Measurements from ENCODE around the gene EBP.
"Not testable (repeated sequence)": the region's sequence is repeated elsewhere in the genome, so short reads cannot be mapped to it uniquely, and the experiment has no call there.

- TF ChIP-seq, protein P1, sequence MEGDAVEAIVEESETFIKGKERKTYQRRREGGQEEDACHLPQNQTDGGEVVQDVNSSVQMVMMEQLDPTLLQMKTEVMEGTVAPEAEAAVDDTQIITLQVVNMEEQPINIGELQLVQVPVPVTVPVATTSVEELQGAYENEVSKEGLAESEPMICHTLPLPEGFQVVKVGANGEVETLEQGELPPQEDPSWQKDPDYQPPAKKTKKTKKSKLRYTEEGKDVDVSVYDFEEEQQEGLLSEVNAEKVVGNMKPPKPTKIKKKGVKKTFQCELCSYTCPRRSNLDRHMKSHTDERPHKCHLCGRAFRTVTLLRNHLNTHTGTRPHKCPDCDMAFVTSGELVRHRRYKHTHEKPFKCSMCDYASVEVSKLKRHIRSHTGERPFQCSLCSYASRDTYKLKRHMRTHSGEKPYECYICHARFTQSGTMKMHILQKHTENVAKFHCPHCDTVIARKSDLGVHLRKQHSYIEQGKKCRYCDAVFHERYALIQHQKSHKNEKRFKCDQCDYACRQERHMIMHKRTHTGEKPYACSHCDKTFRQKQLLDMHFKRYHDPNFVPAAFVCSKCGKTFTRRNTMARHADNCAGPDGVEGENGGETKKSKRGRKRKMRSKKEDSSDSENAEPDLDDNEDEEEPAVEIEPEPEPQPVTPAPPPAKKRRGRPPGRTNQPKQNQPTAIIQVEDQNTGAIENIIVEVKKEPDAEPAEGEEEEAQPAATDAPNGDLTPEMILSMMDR (IDR thresholded peaks at IDR 0.05; ENCODE audit: extremely low read depth in 1 of 2, insufficient read depth in 1 of 2, low read depth in 1 of 2, low read length in 2 of 2), result not testable (repeated sequence)
- TF ChIP-seq EZH2 (IDR thresholded peaks at IDR 0.05; ENCODE audit: borderline replicate concordance, low read depth, low read length, severe bottlenecking); POLR2A (IDR thresholded peaks at IDR 0.05; ENCODE audit: low read depth, low read length); MAX (IDR thresholded peaks at IDR 0.05; ENCODE audit: insufficient read depth, insufficient read length); POLR2AphosphoS5 (IDR thresholded peaks at IDR 0.05; ENCODE audit: insufficient read depth, low read depth, low read length); GATA2 (IDR thresholded peaks at IDR 0.05; ENCODE audit: insufficient read depth, insufficient read length, low read depth, low read length); FOS (IDR thresholded peaks at IDR 0.05; ENCODE audit: borderline replicate concordance, insufficient read depth, low read length): not testable (repeated sequence)
These were observed 4.2 kb downstream of the EBP start for GRCh38 chrX:48525853-48526252.
